ENCODE data around the gene ZC3H11A.

DNA sequence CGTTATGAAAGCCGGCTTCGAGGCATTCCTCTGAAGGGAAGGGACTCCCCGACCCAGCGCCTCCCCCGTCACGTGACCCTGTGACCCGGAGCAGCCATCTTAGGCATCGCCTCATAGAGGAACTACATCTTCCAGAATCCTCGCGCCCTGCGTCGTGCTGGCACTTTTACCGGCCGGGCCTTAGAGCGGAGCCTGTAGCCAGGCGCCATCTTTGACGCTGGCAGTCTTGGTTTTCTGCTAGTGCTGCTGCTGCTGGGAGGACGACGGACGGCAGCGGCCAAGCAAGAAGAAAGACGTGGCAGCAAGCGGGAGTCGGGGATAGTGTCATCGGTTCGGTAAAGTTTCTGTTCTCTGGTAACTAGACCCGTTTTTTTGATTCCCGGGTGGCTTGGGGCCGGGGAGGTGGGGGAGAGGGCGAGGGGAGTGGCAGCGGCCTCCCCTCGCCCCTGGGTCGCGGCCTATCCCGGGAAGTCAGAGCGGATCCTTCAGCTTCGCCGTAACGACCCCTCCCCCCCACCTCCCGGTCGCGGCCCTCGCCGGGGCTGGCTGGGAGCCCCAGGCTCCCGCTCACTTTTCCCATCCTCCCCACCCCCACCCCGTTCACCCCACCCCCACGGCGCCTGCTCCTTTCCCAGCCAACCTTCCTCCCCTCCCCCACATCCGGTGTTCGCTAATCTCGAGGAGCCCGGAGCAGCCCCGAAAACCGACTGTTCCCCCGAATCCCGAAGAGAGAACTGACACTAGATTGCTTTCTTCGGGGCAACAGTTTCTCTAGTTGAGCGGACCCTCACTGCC, at the start of gene ZC3H11A, which contains the start of gene ZBED6:
- TF ChIP-seq, protein P1, sequence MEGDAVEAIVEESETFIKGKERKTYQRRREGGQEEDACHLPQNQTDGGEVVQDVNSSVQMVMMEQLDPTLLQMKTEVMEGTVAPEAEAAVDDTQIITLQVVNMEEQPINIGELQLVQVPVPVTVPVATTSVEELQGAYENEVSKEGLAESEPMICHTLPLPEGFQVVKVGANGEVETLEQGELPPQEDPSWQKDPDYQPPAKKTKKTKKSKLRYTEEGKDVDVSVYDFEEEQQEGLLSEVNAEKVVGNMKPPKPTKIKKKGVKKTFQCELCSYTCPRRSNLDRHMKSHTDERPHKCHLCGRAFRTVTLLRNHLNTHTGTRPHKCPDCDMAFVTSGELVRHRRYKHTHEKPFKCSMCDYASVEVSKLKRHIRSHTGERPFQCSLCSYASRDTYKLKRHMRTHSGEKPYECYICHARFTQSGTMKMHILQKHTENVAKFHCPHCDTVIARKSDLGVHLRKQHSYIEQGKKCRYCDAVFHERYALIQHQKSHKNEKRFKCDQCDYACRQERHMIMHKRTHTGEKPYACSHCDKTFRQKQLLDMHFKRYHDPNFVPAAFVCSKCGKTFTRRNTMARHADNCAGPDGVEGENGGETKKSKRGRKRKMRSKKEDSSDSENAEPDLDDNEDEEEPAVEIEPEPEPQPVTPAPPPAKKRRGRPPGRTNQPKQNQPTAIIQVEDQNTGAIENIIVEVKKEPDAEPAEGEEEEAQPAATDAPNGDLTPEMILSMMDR (IDR thresholded peaks at IDR 0.05 in 8 of 11, conservative IDR thresholded peaks at IDR 0.05 in 3 of 11) = peak in 1 of 11 experiments; percentile 34
- TF ChIP-seq POLR2A (IDR thresholded peaks at IDR 0.05) (peak in 2 of 3 donors; percentile 36 to 47), POLR2AphosphoS5 (IDR thresholded peaks at IDR 0.05) (peak; percentile 93 to 94 (median 94))

Data from spleen (tissue), 7 donors.